SH-SY5Y (cell line): ENCODE results near the gene MAP2K6.

Experiments
- GATA2 ChIP-seq: IDR thresholded peaks from 2 replicates; pipeline ENCODE4 v1.6.1; 2011; ENCODE audit warnings: mild to moderate bottlenecking, low read depth, low read length
- GATA3 ChIP-seq: IDR thresholded peaks from 2 replicates; pipeline ENCODE4 v1.6.1; 2011; ENCODE audit warnings: low read depth, mild to moderate bottlenecking, low read length, moderate library complexity

Gene MAP2K6

GRCh38 chr17:69596141-69596540 is 181.6 kb downstream of the MAP2K6 start:
- TF ChIP-seq GATA3 (no peak), GATA2 (no peak)

- no peak for TF ChIP-seq GATA2
- TF ChIP-seq GATA3: no peak
These were observed 183.6 kb downstream of the MAP2K6 start for GRCh38 chr17:69597898-69598692.

GRCh38 chr17:69602972-69603371 is 188.5 kb downstream of the MAP2K6 start:
- TF ChIP-seq GATA2 (no peak), GATA3 (no peak)
